ENCODE results near the gene UFD1. TPM values are rescaled to one million over a fixed set of nuclear protein-coding genes. Genes with fewer than 3 reads are reported as not detected.

Gene UFD1
- total RNA-seq, 1 donor from 2014 or later: 62.8 TPM

DNA sequence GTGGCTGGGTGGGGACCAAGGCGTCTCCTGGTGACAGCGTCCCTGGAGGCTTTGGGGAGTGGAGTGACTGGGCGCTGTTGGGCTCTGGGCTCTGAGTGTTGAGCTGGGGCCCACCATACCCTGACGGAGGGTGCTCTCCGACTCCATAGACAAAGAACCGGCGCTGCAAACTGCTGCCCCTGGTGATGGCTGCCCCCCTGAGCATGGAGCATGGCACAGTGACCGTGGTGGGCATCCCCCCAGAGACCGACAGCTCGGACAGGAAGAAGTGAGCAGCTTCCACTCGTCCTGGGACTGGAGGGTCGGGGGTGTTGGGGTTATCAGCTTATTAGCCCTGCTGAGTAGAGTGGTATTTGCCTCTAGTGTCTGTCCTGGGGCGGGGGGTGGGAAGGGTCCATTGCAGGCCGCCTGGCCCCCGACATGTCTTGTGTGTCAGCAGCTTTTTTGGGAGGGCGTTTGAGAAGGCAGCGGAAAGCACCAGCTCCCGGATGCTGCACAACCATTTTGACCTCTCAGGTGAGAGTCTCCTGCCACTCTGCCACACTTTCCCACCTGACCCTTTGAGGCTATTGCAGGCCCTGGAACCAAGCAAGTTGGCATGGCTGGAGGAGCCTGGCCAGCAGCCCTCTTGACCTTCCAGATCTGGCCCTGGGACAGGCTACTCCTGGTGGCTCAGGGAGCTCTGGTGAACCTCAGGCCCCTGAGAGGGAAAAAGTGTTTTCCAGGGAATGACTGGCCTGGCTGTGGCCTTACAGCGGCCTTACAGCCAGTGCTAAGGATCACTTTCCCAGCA, 37.6 kb upstream of the UFD1 start:
- no peak for DNase-seq (ENCODE audit: low read depth)

DNA sequence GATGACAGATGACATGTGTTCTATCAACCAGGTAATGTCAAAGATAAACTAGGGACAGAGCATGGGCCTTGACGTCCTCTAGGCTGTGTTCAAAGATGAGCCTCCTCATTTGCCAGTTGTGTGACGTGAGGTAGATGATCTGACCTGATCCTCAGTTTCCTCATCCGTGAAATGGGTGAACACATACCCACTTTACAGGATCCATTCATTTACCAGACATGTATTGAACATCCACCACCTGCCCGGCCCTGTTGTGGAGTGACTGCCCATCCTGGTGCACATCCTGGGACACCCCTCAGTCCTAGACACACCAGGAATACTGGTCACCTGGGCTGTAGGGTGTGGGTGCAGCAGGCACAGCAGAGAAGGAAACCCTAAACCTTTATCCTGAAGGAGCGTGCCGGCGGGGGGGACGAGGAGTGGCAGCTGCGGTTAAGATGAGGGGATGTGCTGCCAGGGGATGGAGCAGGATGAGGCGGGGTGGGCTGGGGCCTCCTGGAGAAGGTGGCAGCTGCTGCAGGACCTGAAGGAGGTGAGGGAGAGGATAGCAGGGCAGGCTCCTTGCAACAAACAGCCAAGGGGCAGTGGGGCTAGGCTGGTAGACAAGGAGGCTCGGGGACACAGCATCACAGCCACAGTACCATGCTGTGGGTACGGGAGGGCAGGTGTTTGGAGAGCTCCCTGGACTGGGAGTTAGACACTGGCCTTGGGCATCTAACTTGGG, 36.8 kb upstream of the UFD1 start:
- DNase-seq (ENCODE audit: low read depth): no peak

GRCh38 chr22:19514831-19515565, 36.0 kb upstream of the UFD1 start:
- DNase-seq (ENCODE audit: low read depth): peak; percentile 99

- no peak for DNase-seq (ENCODE audit: low read depth)
These were observed 34.8 kb upstream of the UFD1 start for GRCh38 chr22:19513823-19514222.

DNA sequence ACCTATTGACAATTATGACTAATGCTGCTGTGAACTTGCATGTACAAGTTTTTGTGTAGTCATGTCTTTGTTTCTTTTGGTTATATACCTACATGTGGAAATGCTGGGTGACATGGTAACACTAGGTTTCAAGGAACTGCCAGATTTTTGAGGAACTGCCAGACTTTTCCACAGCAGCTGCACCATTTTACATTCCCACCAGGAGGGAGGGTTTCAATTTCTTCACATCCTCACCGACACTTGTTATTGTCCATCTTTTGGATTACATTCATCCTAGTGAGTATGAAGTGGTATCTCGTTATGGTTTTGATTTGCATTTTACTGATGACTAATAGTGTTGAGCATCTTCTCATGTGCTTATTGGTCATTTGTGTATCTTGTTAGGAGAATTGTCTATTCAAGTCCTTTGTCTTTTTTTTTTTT, 31.9 kb upstream of the UFD1 start:
- DNase-seq (ENCODE audit: low read depth): peak; percentile 80

DNA sequence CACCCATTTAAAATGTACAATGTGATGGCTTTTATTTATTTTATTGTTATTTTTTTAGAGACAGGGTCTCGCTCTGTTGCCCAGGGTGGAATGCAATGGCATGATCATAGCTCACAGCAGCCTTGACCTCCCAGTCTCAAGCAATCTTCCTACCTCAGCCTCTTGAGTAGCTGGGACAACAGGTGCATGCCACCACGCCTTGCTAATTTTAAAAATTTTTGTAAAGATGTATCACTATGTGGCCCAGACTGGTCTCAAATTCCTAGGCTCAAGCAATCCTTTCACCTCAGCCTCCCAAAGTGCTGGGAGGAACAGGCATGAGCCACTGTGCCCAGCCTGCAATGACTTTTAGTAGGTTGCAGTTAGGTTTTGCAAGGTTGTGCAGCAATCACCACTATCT, 30.9 kb upstream of the UFD1 start:
- DNase-seq (ENCODE audit: low read depth): peak; percentile 51

GRCh38 chr22:19509191-19509590, 30.2 kb upstream of the UFD1 start:
- no peak for DNase-seq (ENCODE audit: low read depth)

DNA sequence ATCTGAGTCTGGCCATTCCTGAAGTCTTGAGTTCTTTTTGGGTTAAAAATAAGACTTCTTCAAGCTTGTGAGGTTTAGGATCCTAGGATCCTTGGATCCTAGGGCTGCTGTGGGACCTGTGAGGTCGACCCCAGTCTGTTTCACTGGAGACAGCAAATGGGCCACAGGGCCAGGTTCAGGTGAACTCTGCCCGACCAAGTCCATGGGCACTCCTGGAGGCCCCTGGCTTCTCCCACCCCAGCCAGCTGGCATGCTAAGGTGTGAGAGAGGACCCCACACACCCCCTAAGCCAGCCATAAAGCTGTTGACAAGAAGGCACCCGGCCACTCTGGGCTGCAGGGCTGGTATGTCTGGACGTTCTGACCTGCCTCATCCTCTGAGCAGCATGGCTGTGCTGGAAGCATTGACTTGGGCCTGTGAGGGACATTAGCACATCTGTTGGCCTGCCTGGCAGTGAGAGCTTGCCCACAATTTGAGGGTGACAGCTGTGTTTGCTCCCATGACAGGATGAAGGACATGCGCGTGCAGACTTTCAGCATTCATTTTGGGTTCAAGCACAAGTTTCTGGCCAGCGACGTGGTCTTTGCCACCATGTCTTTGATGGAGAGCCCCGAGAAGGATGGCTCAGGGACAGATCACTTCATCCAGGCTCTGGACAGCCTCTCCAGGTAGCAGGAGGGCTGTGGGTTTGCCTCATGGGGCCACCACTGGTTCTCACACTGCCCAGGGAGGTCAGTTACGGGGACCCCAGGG, 29.2 kb upstream of the UFD1 start:
- no peak for DNase-seq (ENCODE audit: low read depth)

DNA sequence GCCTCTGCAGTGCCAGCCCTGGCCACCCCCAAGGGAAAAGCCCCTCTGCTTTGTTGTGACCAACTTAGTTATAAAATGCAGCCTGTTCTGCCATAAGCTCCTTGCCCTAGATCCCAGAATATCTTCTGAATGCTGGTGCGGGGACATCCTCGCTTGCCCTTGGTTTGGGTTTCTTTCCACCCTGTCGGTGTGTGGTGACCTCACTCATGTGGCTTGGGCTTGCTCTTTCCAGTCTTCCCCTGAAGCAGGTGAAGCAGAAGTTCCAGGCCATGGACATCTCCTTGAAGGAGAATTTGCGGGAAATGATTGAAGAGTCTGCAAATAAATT, 28.5 kb upstream of the UFD1 start:
- DNase-seq (ENCODE audit: low read depth): no peak

DNA sequence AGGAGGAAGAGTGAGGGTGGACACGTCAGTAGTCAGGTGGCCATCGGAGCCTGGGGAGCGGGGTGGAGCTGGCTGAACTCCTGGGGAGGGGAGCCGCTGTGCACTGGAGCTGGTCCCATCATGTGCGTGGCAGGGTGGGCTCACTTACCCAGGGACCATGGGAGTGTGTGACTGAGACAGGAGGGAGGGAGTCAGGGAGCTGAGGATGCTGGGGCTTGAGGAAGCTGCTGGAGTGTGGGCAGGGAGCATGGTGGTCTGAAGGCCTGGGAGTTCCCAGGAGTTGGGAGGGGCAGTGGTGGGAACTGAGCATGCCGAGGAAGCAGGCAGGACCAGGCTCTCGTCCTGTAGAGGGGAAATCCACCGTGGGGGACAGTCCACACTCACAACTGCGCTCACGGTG, 27.2 kb upstream of the UFD1 start:
- no peak for DNase-seq (ENCODE audit: low read depth)

DNA sequence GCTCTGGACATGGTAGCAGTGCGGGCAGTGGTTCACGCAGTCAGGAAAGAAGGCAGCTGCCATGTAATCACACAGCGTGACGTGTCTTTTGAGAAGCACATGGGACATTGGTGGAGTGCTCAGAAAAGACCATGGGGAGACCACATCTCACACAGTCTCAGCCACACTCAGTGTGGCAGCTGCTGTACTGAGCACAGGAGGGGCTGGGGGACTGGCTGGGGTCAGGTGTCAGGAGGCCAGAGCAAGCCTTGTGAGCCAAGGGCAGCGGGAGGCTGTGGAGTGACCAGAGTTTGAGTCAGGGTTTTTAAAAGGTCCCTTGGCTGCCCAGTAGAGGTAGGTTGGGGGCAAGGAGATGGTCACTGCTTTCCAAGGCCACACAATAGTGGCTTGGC, 26.7 kb upstream of the UFD1 start:
- peak; percentile 91 for DNase-seq (ENCODE audit: low read depth)

- DNase-seq (ENCODE audit: low read depth): no peak
These were observed 26.1 kb upstream of the UFD1 start for GRCh38 chr22:19504900-19505734.

DNA sequence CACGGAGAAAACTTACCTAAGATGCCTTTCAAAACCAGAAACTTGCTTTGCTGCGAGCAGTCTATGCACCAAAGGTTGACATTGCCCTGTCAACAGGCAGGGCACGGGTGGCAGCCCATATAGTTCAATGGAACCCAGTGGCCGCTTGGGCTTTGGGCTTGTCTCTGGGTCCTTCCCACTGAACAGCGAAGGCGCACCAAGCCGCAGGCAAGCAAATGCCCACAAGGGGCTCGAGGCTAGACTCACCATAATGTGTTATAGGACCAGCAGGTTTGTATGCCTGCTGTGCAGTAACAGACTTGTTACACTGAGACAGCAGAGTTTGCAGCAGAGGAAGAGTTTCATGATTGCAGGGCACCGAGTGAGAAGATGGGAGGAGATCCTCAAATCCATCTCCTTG, 24.9 kb upstream of the UFD1 start:
- no peak for DNase-seq (ENCODE audit: low read depth)

- no peak for DNase-seq (ENCODE audit: low read depth)
These were observed 24.4 kb upstream of the UFD1 start for GRCh38 chr22:19503367-19503766.

DNA sequence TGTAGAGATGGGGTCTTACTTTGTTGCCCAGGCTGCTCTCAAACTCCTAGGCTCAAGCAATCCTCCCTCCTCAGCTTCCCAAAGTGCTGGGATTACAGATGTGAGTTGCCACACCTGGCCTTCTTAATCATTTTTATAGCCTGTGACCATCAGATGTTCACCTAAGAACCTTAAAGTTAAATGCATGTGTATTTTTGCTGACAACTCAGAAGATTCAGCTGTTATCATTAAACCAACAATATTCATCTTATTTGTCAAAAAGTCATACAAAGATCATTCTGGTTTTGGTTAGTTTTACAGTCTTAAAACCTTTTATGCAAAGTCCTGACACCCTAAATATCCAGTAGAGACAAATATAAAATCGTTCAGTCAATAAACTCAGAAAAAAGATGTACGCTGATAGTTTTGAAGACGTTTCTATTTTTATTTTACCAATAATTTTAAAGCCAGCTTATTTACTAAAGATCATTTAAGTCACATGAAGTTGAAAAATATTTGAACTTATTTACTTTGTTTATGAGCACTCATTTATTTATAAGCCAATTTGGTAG, 23.0 kb upstream of the UFD1 start:
- DNase-seq (ENCODE audit: low read depth): no peak

GRCh38 chr22:19499880-19500242, 20.9 kb upstream of the UFD1 start:
- no peak for DNase-seq (ENCODE audit: low read depth)

DNA sequence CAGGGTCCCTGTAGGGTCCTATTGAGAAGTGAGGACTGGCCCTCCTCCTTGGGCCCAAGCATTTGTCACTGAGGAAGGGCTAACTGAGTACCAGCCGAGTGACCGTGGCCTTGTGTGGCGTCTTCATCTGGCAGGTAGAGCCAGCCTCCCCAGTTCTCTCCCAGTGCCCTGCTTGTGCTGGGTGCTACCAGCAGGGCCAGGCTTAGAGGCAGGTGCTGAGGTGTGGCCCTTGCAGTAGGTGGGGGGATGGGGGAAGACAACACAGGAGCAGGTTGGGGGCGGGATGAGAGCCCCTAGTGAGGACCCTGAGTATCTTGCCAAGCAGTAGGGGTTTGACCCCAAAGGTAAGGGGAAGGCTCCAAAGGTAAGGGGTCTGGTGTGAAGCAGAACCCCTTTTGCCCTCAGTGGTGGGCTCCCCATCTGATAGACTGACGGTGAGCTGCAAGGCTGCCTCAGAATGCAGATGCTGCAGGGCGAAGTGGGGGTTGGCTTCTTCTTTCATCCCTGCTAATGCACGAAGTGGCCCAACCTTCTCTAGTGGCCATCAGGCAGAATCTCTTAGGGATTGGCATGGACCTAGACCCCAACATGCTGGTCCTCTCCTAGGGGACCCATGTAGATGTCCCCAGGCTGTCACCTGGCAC, 20.4 kb upstream of the UFD1 start:
- DNase-seq (ENCODE audit: low read depth): no peak

DNA sequence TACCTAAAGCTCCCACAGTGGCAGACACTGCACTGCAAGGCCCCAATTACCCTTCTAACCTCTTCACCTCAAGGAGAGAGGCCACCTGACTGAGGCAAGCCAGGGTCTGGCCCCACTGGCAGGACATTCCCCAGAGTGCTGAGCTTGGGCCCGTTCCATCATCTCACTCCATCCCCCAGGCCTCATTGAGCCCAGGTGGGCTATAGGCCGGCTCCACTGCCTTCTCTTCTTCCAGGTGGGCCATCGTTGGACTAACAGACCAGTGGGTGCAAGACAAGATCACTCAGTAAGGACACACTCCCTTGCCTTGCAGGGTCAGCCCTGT, 19.8 kb upstream of the UFD1 start:
- DNase-seq (ENCODE audit: low read depth): no peak

- no peak for DNase-seq (ENCODE audit: low read depth)
These were observed 19.3 kb upstream of the UFD1 start for GRCh38 chr22:19498154-19498865.

Measured in myocyte (in vitro differentiated cells).